Activated CD4-positive, CD25-positive, alpha-beta regulatory T cell treated with anti-CD3 and anti-CD28 coated beads, Interleukin-2, amount 50 U/mL, for 16 hours (primary cell): ENCODE measurements around the gene RAC2.

ENCODE experiments used
- DNase-seq: peaks from one replicate; pipeline ENCODE4 v3.0.0-alpha.2; 2020; ENCODE audit warnings: low read depth, low spot score

Gene RAC2

DNA sequence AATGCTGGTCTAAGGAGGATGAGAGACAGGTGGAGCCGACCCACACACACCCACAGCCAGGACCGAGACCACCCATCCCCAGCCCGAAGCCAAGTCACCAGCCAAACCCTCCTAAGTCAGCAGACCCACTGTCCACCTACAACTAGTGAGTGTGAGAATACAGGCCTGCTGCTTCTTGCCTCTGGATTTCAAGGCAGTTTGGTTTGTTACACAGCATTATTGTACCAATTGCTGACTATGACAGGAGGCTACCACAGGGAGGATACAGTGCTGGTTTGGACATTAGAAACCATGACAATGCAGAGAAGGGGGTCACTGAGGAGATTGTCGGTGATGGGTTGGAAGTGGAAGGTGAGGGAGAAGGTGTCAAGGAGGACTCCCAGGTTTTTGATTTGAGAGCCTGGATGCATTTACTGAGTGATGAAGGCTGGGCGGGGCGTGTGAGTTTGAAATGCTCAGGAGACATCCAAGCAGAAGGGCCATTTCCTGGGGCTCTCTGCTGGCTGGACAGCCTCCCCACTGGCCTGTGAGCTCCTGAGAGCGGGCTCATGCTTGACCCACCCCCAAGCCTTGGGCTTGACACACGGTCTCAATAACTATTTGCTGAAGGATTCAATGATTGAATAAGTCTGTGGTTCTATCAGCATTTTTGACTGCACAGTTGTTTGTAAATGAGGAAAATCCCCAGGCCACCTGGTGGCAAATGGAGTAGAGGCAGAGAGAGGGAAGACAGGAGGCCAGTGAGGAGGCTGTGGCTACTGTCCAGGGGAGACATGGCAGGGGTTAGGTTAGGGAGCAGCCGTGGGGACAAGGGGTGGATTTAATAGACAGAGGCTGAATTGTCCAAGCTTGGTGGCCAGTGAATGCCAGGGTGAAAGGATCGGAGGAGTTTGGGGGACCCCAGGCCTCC lies 22.4 kb downstream of the RAC2 start:
- no peak for DNase-seq

DNA sequence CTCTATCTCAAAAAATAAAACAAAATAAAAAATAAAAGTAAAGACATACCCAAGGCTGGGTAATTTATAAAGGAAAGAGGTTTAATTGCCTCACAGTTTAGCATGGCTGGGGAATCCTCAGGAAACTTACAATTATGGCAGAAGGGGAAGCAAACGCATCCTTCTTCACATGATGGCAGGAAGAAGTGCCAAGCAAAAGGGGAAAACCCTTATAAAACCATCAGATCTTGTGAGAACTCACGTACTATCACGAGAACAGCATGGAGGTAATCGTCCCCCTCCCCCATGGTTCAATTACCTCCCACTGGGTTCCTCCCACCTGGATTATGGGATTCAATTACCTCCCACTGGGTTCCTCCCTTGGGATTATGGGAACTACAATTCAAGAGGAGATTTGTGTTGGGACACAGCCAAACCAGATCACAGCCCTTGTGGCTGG lies 23.5 kb downstream of the RAC2 start:
- DNase-seq: no peak

DNA sequence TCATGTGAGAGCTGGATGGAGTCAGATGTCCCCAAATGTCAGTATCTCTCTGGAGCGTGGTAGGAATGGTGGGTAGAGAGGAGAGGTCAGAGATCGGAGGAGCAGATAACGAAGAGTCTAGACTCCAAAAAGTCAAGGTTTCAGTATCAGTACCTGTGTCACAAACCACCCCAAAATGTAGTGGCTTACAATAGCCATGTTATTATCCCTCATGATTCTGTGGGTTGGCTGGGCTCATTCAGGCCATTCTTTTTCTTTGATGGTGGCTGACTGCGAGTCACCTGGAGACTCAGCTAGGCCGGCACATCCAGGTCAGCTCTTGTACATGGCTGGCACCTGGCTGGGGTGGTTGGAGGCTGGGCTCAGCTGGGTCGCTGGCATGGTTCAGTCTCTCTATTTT lies 24.5 kb downstream of the RAC2 start:
- no peak for DNase-seq

DNA sequence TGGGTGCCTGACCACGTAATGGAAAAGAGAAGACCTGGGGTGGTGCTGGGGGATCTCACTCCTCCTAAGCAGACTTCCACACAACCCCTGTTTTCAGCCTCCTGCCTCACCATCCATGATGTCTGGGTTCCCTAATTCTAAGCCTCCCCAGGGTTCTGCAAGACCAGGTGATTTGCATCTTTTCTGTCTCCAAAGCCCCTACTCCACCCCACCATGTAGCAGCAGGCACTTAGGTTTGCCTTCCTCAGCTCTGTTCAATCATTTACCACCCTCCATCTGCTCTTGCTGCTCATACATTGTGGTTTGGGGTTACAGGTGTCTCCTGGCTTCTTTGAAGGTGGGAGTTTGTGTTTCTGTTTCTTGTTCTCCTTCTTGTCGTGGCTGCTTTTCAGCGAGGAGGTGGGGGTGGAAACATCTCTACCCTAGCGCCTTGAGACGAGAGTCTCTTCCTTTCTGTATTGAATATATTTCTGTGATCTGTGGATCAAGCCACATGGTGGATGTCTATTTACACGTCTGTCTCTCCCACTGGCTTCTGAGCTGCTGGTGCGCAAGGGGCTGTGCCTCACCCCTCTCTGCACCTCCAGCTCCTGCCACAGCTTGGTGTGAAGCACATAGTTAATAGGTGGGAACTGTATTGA lies 25.2 kb downstream of the RAC2 start:
- DNase-seq: peak; percentile 63

DNA sequence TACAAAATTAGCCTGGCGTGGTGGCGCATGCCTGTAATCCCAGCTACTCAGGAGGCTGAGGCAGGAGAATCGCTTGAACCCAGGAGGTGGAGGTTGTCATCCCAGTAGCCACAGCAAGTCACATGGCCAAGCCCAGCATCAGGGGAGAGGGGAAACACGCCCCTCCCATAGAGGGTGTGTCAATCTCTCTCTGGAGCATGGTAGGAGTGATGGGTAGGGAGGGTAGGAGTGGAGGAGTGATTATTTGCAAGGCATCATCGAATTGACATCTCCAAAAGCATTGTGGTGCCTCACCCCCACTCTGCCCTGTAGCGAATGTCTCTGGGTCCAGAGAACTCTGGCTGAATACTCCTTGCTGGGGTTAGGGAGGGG lies 25.7 kb downstream of the RAC2 start:
- no peak for DNase-seq

DNA sequence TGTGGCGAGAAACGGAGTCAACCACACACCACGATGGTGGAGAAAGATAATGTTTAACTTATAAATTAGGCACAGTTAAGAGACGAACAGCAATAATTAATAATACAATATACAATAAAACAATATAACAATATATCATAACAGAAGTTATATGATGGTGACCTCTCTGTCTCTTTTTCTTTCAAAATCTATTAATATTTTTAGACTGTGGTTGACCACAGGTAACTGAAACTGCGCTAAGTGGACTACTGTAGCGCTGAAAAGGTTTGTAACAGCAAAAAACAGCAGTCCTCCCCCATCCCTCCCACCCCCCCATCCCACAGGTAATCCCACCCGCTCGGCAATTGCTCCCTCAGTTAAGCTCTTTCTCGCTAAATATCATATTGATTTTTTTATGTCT lies 28.2 kb downstream of the RAC2 start:
- DNase-seq: no peak

DNA sequence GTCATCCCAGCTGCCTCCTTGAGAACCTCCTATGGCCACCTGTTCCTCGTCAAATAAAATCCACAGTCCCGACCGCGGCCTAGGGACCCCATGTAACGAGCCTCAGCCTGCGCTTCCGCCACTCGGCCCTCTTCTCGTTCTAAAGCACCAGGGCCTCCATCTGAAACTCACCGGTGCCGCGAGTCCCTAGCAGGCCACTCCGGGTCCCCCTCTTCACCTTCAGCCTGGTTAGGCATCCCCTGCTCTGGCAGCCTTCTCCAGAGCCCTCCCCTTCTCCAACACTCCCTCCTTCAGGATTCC lies 29.4 kb downstream of the RAC2 start:
- DNase-seq: no peak

DNA sequence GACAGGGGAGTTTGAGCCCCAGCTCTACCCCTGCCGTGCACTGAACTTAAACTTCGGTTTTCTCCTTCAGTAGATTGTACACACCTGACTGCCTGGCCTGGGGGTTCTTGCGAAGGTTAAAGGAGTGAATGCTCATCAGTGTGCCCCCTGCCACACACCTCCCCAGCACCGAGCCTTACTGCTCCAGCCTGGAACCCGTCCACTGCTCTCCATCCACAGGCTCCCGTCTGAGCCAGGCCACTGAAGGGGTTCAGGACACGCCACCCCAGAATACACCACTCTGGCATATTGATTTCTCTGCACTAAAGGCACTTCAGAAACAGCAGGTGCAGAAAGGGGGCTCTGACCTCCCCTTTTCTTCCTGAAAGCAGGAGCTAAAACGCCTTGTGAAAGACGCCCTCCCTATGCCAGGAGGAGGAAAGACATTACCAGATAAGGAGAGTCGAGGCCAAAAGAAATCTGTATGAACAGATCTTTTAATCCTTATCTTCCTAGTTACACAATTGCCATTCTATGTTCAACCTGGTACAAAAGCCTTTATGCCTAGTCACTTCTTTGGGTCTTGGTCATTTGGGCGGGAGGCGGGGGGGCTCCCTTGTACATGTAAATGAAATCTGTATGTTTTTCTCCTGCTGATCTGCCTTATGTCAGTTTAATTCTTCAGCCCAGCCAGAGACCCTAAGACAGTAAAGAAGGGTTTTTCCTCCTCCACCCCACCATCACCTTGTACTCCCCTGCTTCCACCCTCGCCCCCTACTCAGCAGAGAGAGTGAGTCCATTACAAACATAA lies 29.9 kb downstream of the RAC2 start:
- DNase-seq: no peak

DNA sequence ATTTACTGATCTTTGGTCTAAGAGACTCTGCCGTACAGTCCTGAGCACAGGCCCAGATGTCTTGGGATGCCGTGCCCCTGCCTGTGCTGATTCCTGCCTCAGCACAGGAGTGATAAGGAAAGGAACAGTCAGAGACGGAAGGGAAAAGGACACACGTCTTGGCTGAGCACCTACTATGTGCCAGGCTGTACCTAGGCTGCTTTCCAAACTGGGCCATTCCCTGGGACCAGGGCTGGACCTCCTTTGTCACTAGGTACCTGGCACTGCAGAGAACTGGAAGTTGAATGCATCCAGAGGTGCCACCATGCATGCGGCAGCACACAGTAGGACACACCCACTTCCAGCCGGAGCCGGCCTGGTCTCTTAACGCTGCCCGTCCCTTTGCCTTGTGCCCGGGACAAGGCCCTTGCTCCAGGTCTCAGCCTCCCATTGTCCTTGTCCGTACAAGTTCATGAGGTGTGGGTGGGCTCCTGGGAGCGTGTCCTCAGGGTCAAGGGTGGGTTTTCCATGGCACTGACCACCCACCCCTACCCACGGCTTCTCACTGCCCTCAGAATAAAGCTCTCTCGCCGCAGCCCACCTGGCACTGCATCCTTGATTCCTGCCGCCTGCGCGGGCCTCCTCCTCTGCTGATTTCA lies 30.7 kb downstream of the RAC2 start:
- DNase-seq: no peak

DNA sequence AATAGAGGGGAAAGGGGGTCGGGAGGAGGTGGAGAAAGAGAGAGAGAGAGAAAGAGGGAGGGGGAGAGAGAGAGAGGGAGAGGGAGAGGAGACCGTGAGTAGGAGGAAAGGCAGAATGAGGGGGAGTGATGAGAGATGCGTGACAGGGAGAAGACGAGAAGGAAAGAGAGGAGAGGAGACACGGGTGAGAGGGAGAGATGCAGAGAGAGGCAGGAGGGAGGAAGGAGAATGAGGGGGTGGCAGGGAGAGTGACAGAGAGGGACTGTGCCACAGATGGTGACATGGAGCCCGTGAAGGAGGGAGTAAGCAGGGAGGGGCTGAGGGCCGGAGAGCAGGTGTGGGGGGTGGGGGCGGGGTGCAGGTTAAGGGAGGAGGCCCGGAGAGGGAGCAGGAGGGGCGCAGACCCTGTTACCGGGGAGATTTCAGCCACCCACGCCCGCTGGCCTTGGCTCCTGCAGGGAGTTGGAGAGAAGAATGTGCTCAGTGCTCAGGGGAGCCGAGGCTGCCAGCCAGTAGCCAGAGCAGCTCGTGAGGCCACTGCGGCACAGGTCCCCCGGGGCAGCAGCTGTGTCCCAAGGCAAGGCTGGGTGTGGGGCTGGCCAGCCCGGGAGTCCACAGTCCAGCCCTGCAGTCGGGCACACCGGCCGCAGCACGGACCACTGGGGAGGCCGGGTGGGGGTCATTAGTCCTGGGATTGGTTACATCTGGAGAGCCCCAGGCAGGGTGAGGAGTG lies 31.7 kb downstream of the RAC2 start, which contains the start of gene SSTR3:
SSTR3 (minus strand) TSS at position 304 of the 733 bp plus-strand sequence. CDS start 4,674 bp downstream, outside the sequence.
- DNase-seq: no peak

DNA sequence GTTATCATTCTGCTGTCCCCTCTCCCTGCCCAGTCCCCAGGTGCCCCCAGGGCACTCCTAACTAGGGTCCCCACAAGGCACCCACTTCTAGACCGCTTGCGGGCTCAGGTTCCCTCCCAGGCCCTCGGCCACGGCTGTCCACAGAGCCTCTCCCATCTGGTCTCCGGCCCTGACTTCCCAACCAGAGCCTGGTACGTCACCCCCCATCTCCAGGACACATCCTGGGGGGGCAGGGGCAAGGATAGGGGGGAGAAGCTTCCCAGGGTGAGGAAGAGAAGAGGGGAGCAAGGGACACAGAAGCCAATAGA lies 32.2 kb downstream of the RAC2 start:
- DNase-seq: no peak

DNA sequence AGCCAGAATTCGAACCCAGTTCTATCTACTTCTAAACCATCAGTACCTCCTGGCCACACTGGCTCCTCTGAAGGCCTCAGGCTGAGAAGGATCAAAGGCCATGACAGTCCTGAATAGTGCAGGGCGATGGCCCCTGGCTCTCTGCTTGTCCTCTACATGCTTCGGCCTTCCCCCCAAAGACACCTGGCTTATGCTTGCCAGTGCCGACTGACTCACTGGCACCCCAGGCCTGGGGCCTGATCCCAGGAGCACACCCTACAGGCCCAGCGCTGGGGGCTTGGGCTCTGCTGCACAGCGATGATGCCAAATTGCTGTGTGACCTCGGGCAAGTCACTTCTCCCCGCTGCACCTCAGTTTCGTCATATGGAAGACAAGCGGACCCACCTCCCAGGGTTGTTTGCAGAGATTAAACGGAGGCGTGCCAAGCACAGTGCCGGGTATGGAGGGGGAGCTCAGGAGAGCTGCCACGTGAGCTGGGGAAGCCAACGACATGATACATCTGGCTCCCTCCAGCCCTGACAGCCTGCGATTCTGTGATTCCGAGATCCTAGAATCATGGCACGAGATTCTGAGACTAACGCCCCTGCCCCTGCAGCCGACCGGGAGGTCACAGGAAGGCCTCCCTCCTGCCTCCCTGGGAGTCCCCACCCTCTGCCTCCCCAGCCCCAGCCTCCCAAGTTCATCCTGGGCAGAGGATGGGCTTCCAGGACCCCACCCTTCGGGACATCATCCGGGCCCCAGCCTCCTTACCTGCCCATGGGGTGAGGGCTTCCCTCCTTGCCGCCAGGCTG lies 32.8 kb downstream of the RAC2 start:
- no peak for DNase-seq

DNA sequence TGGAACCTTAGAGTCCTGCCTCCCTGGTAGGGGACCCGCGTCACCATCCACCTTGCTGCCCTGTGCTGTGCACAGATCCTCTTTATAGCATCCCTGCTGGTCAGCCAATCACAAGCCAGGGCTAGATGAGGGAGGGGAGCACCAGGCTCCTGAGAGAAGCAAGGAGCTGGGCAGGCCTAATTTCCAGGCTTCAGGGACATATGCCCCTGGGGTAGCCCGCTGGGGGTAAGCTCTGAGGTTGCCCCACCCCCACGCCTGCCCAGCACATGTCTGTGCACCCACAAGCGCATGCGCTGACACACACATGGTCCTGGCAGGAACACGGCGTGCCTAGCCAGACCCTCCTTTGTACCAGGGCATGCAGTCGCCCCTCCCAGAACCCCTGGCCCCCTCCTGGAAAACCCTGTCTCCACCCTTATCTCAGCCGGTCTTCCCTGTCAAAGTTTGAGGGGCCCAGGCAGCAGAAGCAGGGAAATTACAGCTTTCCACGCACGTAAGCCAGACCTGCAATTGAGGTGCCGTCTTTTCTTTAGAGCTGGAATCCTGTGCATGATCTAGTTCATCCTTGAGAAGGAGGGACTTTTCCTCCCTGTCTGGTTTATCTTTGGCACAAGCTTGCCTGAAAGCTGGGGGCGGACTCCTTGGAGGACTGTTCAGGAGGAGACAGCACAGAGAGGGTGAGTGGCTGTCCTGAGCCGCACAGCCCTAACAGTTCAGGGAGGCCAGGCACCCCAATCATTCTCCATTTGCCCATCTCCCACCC lies 33.8 kb downstream of the RAC2 start:
- DNase-seq: no peak

DNA sequence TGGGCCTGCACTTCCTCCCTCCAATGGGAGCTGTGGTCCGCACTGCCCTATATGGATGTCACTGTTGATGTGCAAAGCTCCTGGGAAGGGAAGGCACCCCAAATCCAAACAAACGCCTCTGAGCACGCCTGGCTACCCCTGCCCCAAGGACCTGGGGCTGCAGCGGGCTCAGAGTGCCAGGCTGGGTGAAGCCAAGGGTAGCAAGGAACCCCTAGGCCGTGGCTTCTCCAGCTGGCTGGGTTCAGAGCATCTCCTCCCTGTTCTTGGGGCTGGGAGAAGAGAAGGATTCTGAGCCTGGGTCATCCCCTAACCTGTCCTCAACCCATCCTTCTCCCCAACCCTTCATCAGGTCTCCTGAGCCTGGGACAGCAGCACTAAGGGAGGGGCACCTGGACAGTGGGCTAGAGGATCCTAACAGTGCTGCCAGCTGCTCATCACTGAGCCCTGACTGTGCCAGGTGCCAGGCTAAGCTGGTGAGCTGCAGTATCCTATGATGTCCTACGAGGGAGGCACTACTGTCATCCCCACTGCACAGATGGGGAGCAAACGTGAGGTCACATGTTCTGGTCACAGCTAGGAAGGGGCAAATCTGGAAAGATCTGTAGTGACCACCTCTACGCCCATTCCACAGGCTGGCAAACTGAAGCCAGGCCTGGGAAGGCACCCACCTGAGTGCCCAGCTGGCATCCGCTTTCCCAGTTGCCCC lies 34.8 kb downstream of the RAC2 start:
- DNase-seq: no peak

DNA sequence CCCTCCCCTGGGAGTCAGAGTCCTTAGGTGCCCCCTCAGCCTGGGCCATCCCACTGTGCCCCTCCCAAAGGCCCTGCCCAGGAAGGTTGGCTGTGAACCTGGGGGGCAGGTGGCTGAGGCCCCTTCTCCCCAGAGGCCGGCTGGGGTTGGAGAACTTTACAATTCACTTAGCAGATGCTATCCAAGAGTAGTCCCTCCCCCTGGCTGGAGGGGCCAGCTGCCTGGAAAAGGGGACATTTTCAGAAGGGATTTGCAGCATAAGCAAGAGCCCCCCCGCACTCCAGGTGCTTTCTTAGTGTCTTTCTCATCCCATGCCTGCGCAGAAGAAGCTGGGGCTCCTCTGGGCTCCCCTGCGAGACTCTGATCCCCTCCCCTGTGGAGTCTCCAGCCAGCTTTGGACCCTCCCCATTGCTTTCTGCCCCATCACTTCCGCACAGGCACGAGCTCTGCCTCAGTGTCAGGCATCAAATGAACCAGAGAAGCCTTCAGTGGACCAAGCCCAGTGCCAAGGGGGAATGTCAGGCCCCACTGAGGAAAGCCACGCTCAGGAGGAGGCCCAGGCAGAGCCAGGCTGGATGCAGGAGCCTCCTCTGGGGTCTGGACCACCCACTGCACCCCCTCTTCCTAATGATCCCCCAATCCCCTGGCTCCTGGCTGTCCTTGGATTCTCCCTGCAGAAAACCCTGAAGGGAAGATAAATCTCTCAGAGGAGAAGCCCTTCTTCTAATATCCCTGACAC lies 35.5 kb downstream of the RAC2 start:
- DNase-seq: no peak

DNA sequence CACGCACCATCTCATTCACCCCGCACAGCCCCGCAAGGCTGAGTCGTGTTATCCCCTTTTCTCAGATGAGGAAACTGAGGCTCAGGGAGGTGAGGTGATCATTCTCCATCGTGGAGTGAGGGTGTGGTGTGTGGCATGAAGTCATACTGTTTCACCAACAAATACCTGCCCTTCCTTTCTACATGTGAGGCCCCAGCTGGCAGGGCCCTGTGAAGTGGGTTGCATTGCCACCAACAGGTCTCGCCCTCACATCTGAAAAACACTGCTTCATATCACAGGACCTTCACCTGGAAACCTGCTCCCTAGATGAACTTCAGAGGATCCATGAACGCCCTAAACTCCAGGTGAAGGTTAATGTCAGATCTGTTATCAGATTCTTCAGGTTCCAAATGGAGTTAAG lies 36.1 kb downstream of the RAC2 start:
- no peak for DNase-seq

DNA sequence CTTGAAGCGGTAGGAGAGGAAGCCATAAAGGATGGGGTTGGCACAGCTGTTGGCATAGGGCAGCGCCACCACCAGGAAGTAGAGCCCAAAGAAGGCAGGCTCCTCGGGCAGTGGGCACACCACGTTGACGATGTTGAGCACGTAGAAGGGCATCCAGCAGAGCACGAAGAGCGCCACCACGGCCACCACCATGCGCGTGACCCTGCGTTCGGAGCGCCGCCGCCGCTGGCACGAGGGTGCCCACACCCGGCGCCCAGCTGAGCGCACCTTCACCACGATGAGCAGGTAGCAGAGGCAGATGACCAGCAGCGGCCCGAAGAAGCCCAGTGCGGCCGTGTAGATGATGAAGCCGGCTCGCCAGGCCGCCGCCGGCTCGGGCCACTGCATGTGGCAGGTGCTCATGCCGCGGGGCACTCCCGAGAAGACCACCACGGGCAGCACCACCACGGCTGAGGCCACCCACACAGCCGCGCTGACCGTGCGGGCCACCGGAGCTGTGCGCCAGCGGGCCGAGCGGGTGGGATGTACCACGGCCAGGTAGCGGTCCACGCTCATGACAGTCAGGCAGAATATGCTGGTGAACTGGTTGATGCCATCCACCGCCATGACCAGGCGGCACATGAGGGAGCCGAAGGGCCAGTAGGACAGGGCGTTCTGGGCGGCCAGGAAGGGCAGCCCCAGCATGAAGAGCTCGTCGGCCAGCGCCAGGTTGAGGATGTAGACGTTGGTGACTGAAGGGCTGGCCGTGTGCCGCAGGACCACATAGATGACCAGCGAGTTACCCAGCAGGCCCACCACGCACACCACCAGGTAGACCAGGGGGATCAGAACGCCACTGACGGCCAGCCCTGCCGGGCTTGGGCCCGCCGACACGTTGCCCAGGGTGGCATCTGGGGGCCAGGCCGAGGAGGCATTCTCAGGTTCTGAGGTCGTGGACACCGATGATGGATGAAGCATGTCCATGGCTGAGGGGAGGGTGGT lies 36.9 kb downstream of the RAC2 start:
- DNase-seq: no peak
